ENCODE results near the gene HMGN4.

DNA sequence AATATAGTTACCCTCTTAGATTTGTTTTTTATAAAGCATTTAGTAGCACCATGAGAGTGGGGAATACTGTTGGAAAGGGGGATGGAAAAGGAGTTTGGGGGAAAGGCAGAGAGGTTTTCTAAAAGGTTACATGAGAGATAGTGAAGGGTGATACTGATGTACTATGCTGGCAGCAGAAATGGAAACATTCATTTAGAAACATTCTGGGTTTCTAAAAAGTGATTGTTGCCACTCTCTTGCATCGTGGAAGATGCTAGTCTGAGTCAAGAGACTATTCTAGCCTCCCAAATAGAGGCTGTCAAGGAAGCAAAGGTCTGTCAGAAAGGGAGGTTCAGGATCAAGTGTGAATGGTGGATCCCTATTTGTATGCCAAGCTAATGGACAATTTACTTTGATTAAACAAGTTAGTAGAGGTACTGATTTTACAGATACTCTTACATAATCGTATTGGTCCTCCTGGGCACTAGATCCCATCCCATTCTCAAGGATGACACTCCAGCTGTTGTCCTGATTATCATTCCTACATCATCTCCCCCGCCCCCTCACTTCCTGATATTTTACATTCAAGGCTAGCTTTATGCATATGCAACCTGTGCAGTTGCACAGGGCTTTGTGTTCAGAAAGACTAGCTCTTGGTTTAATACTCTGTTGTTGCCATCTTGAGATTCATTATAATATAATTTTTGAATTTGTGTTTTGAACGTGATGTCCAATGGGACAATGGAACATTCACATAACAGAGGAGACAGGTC is 43.2 kb downstream of the HMGN4 start:
- TF ChIP-seq POLR2AphosphoS5 (IDR thresholded peaks at IDR 0.05; ENCODE audit: low read depth, low read length) (no peak), HDAC6 (IDR thresholded peaks at IDR 0.05; ENCODE audit: low read depth, low read length) (no peak), CTCF (IDR thresholded peaks at IDR 0.05; ENCODE audit: control extremely low read depth in 1 of 3, insufficient read depth in 1 of 3, low read depth in 1 of 3, low read length in 3 of 3) (no peak), TAF1 (IDR thresholded peaks at IDR 0.05; ENCODE audit: low read depth, low read length) (no peak), RFX5 (IDR thresholded peaks at IDR 0.05; ENCODE audit: borderline replicate concordance, low read depth, low read length) (no peak), POLR2A (IDR thresholded peaks at IDR 0.05; ENCODE audit: control extremely low read depth in 1 of 2, low read depth in 2 of 2, low read length in 2 of 2) (no peak), CEBPB (IDR thresholded peaks at IDR 0.05; ENCODE audit: low read depth, low read length) (no peak), KDM1A (IDR thresholded peaks at IDR 0.05; ENCODE audit: borderline replicate concordance, low read length) (no peak), NRF1 (IDR thresholded peaks at IDR 0.05; ENCODE audit: low read depth, low read length) (no peak), EZH2 (IDR thresholded peaks at IDR 0.05; ENCODE audit: low read depth, low read length, severe bottlenecking) (no peak), BRCA1 (IDR thresholded peaks at IDR 0.05; ENCODE audit: low read depth, low read length) (no peak)
- TF ChIP-seq, protein P1, sequence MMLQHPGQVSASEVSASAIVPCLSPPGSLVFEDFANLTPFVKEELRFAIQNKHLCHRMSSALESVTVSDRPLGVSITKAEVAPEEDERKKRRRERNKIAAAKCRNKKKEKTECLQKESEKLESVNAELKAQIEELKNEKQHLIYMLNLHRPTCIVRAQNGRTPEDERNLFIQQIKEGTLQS (IDR thresholded peaks at IDR 0.05; ENCODE audit: insufficient read depth, low read depth, low read length), result no peak
